Hematopoietic multipotent progenitor cell treated with erythropoietin and hydrocortisone succinate and interleukin-3 and kit ligand, for 4 days (in vitro differentiated cells): ENCODE results near the gene DECR2.
"Not testable (repeated sequence)": the region's sequence is repeated elsewhere in the genome, so short reads cannot be mapped to it uniquely, and the experiment has no call there.

Source experiments
- DNase-seq: peaks from one replicate; pipeline ENCODE4 v3.0.0-alpha.2; 2015

Gene DECR2, protein sequence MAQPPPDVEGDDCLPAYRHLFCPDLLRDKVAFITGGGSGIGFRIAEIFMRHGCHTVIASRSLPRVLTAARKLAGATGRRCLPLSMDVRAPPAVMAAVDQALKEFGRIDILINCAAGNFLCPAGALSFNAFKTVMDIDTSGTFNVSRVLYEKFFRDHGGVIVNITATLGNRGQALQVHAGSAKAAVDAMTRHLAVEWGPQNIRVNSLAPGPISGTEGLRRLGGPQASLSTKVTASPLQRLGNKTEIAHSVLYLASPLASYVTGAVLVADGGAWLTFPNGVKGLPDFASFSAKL

DNA sequence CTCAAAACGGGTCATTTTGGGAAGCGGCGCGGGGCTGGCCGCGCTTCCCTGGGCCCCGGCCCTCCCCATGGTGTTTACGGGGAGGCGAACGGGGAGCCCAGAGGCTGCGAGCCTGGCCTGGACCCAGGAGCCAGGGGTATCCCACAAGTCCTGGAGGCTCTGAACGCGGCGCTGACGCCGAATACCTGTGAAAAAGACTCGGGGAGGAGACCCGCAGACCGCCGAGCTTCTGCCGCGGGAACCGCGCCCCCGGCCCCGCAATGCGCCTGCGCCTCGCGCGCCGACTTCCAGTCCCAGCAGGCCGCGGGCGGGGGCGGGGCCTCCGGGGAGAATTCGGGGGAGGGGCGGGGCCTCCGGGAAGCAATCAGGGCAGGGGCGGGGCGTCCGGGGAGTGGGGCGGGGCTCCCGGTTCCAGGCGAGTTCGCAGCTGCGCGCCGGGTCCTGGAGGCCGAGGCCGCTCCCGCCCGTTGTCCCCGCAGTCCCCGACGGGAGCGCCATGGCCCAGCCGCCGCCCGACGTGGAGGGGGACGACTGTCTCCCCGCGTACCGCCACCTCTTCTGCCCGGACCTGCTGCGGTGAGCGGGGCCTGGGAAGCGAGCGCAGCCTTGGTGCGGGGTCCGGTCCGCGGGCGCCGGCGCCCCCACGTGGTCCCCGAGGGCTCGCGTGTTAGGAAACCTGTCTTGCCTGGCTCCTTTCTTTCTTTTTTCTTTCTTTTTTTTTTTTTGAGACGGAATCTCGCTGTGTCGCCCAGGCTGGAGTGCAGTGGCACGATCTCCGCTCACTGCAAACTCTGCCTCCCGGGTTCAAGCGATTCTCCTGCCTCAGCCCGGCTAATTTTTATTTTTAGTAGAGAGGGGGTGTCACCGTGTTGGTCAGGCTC, at the start of gene DECR2:
Gene DECR2, plus strand, starts transcription at position 418 of the 881 bp plus-strand sequence. Its CDS starts 79 bp downstream, at position 497.
- peak; percentile 97 for DNase-seq

DNA sequence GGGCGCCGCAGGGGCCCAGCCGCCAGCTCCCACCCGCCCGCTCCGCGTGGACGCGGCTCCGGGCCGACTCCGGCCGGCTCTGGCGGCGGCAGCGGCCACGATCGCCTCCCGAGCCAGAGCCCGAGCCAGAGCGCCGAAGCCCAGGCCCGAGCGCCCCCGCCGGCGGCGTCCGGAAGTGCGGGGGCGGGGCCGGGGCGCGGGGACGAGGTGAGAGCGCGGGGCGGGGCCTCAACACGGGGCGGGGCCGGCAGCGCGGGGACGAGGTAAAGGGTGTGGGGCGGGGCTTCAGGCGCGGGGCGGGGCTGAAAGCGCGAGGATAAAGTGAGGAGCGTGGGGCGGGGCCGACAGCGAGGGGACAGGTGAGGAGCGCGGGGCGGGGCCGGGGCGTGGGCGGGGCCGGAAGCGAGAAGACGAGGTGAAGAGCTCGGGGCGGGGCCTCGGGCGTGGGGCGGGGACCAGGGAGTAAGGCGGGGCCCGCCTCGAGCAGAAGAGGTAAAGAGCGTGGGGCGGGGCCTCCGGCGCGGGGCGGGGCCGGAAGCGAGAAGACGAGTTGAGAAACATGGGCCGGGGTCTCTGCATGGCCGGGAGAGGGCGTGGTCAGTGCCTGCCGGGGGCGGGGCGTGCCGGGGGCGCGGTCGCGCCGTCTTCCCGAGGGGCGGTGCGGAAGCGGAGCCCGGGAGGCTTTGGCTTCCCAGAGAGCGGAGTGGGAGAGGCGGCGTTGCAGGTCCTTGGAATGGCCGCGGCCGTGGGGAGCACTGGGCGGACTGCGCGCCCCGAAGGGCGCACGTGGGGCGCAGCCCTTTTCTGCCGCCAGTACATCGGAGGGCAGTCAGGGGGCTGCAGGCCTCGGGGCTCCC, 48.9 kb upstream of the DECR2 start, which contains the start of gene AXIN1:
Gene AXIN1, minus strand, starts transcription at position 177 of the 857 bp plus-strand sequence. CDS start 5,698 bp downstream, outside the sequence.
- peak; percentile 99 for DNase-seq

DNA sequence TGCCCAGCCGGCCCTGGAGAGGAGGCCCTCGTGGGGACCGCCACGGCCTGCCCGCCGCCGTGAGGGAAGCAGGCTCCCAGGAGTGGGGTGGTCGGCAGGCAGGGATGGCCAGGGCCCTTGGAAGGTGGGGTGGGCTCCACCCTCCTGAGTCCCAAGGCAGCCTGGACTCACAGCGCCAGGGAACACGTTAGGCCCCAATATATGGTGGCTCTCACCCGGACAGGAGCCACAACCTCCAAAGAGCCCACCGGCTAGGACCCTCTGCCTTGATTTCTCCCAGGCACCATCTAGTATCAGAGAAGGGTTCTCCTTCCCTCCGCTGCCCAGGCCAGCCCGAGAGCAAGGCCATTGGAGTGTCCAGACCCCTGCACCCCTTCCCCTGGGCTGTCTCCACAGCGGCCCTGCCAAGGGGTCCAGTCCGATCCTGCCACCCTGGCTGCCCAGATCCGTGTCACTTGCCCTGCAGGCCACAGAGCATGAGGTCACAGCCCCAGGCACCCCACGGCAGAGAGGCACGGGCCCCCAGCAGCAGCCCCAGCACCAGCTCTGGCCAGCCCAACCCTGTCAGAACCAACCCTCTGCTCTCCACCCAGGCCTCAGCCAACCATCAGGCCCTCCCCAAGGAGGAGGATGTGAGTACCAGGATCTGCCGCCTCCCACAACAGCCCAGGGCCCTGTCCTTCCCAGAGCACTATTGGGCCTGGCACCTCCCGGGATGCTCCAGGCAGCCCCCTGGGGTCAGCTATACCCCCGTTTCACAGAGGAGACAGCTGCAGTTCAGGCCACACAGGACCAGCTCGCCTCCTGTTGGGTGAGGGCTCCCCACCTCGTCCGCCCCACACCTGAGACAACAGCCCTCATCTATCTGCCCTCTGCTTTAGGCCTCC, 48.0 kb upstream of the DECR2 start:
- DNase-seq, result no peak

DNA sequence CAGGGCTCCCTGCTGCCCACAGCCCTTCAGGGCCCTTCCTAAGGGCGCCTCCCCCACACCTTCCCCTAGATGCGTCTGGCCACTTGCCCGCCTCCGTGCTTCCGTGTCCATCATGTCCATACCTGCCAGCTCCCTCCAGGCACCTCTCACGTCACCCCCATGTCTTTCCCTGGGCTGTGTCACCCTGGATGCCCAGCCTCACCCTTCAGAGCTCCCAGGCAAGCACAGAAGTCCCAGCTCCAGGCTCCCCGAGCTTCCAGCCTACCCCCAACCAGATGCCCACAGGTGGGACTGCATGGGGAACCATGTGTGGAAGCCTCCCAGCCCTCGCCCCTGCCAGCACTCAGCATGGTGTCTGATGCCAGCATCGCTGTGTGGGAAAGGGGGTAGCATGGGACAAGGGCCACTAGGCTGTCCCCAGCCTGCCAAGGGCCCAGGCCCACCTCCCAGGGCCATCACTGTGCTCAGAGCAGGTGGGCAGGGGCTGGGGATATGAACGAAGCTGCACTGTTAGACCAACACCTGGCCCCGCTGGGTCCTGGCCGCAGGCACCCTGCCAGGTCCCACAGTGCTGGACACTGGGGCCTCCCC, 47.3 kb upstream of the DECR2 start:
- no peak for DNase-seq

DNA sequence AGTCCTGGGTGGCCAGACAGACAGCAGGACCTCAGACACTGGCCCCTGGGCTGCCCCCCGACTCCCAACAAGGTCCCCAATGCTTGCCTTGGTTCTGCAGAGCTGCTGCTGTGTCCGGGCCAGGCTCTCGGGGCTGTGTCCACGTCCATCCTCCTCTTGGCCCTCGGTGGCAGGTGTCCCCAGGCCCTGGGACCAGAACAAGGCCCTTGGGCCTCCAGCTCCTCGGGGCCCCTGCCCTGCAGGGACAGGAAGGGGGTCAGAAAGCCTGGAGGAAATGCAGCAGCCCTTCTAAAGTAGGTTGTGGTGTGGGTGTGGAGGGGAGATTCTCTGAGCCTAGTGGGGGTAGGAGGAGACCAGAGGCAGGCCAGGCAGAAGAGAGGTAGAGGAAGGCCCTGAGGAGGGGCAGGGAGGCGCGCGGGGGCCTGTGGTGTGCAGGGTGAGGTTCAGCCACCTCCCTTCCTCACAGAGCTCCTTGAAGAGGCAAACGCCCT, 46.7 kb upstream of the DECR2 start:
- DNase-seq, result peak; percentile 66

DNA sequence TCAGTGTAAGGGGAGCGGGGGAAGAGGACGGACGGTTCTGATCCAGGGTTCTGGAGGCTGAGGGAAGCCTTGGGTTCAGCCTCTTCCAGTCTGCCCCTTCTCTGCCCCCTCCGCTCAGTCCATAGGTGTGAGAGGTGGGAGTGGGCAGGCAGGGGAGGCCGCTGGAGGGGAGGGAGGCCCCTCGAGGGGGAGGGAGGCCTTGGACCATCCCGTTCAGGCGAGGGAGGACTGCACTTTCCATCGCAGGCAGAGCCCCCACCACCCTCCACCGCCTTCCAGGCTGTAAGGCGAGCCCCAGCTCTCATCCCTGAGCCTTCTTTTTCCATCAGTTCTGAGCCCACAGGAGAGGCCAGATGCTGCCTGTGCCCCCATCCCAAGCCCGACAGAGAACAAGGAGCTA, 44.9 kb upstream of the DECR2 start:
- no peak for DNase-seq

DNA sequence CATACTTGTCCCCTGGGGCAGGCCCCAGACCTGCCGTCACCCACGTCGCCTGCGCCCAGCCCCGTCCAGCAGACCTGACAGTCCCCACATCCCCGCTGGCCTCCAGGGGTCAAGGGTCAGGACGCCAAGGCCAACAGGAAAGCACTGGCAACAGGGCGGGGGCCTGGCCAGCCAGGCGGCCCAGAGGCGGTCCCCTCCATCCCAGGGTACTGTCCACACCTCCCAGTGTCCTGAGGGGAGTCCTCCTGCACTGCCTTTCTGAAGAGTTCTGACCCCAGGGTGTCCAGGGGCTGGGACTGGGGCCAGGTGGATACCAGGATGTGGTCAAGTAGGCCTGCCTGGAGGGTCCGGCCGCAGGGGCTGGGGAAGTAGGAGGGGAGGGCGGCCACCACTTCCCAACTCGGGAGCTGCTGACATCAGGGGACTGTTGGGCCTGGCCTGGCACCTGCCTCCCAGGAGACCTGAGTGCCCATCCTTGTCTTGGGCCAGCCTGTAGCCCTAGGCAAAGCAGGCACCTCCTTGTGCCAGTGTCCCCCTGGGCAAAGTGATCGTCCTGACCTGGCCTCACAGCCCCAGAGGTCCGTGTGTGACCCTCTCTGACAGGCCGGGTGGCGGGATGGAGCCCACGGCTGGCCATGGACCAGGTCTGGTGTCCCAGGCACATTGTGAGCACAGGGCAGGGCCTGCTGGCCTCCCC, 42.5 kb upstream of the DECR2 start:
- no peak for DNase-seq

DNA sequence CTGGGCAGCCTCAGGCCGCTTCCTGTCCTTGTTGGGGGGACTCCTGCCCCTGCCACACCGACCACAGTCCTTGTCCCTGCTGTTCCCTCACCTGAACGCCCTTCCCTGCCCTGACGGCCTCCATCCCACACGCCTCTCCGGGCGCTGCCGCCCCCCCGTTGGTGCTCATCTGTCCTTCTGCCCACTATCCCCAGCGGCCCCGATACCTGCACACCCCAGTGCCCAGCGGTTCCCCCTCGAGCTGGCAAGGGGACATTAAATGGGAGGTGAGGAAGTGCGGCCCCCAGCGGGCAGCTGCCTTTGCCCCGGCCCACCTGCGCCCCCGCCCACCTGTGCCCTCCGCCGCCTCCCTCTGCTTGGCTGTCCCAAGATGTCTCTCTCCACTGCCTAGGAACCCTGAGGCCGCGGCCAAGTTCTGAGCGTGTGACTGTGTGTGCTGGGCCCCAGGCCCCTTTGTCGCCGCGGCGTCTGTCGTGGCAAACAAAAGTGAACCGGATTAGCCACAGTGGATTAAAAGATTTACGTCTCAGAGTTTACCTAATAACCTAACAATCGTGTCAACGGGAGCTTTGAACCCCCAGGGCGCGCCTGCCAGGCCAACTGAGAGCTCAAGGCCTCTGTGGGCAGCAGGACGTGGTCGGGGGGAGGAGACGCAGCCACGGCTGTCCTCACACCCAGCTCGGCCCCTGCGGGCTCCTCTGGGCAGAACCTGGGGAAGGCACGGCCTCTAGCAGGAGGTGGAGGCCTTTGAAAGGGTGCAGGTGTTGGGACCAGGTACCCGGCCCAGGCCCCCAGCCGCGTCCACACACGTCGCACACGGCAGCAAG, 41.6 kb upstream of the DECR2 start:
- DNase-seq, result no peak

DNA sequence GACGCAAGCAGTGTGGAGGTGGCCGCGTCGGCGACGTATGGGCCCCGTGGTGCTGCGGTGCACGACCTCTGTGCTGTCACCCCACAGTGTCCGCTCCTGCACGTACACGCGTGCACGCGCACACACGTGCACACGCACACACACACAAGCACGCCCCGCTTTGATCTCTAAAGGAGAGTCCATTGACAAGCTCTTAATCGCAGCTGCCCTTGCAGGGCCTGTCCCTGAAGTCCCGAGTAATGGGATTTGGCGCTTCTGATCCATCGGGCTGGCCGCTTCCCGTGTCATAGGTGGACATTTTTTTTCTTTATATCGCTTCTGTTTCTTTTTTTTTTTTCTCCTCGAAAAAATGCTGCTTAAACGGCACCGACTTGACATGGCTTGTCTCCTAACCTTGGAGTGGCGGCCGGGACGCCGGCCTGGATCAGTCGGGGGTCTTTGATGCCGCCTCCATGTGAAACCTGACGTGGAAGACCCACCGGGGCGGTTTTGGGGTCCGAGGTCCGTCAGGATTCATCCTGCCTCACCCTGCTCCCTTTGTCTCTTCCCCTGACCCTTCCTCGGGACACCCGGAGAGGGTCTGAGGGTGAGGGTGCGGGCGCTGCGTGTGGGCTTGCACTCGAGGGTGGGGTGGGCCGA, 40.9 kb upstream of the DECR2 start:
- no peak for DNase-seq

DNA sequence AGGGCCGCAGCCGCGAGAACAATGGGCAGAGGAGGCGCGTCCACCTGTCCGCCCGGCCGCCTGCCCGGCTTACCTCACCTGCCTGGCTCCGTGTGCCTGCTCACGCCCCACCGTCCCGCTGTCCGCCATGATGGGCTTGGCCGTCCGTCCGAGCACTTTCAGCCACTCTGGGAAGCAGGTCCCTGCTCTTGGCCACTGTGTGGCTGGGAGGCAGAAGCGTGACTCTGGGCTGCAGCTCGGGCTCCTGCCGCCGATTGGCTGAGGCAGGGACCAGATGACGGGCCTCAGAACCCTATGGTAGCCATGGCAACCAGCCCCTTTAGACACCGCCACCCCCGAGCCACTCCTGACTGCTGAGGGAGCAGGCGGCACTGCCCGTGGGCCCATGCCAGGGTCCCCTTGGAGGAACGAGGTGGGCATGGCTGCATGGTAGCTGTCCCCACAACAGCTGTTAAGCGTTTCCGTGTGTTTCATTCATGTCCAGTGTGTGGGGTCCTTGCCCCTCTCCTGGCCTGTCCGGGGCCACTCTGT, 40.3 kb upstream of the DECR2 start:
- DNase-seq, result no peak

DNA sequence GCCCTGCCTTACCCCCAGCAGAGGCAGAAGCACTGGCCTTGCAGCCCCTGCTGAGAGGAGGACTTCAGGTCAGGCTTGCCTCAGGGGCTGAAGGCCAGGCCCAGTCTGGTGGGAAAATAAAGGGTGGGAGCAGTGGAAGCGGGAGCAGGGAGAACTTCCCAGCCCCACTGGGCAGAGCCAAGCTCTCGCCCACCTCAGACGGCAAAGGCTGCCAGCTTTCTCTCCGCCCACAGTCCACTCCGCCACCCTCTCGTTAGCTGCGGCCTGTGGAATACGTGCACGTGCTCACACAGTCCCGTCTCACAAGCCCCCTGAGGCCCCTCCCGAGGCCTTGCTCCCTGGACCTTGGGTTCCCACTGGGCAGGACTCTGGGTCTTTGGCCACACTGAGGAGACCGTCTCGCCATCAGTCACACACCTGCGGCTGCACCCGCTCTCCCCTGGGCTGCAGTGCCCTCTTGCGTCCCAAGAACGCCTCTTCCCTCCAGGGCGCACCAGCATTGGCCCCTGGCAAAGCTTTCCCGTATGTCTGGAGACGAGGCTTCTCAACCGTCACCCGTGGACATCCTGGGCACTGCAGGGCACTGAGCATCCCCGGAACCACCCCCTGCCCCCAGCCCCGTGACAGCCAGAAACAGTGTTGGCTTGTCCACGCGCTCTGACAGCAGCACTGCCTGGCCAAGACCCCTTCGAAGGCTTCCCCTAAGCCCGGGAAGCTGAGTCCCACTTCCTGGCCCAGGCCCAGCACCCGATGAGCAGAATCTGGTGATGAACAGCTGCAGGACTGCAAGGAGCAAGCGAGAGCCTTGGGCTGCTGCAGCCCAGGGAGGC, 39.6 kb upstream of the DECR2 start:
- peak; percentile 91 for DNase-seq

DNA sequence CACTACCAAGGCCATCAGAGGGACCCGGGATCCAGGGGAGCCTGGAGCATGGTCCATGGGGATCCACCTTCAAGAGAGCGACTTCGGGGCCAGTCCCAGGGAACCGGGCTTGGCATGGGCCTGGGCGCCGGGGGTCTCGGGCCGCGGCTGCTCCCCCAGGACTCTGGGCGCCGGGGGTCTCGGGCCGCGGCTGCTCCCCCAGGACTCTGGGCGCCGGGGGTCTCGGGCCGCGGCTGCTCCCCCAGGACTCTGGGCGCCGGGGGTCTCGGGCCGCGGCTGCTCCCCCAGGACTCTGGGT, 39.0 kb upstream of the DECR2 start:
- not testable (repeated sequence) for DNase-seq

DNA sequence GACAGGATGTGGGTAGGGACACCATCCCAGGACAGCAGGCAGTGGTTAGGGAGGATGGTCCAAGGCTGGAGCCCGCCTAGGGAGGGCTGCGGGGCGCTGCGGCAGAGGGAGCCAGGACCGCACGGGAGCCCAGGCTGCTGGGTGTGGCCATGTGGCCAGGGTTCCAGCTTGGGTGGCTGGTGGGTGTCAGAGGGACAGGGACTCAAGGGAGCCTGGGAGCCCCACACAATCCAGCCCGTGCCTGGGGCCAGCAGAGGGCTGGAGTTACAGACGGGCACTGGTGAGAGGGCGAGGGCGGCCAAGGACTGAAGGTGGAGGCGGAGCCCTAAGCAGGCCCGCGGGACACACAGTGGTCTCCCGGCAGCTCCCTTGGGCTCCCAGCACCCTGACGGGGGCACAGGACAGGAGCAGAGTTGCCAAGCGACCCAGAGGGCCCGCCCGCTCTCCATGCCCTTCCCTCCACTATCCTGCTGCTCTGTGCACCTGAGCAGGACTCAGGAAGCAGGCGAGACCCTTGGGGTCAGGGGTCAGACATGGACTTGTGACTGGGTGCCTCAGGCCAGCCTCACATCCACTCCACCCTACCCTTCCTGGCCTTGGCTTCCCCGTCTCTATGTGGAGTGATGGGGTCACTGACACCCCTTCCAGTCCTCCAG, 38.4 kb upstream of the DECR2 start:
- no peak for DNase-seq

DNA sequence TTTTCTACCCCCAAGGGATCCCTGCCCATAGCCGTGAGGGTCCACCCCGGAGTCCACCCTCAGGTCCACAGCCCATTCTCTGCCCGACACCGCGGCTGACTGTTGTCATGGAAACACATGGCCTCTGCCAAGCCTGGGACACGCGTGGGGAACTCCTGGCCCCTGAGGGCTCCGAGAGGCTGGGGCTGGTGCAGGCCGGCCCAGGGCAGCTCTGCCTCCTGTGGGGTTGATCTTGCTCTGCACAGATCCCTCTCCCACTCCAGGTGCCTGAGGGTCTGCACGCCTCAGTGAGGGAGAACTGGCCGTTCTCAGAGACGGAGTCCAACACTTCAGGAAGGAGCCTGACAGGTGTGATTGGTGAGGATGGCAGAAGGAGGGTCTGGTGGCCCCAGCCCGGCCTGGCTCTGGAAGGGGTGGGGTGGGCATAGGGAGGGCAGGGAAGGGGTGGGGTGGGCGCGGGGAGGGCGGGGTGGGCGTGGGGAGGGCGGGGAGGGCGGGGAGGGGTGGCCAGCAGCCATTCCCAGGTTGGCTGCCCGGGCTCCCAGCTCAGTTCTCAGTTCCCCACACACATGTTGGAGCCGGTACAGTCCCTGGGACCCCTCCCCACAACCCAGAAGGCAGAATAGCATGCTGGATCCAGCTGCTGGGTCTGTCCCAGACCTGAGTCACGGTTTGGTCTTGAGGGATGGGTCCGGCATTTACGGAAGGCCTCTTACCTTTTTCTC, 37.8 kb upstream of the DECR2 start:
- DNase-seq, result no peak

DNA sequence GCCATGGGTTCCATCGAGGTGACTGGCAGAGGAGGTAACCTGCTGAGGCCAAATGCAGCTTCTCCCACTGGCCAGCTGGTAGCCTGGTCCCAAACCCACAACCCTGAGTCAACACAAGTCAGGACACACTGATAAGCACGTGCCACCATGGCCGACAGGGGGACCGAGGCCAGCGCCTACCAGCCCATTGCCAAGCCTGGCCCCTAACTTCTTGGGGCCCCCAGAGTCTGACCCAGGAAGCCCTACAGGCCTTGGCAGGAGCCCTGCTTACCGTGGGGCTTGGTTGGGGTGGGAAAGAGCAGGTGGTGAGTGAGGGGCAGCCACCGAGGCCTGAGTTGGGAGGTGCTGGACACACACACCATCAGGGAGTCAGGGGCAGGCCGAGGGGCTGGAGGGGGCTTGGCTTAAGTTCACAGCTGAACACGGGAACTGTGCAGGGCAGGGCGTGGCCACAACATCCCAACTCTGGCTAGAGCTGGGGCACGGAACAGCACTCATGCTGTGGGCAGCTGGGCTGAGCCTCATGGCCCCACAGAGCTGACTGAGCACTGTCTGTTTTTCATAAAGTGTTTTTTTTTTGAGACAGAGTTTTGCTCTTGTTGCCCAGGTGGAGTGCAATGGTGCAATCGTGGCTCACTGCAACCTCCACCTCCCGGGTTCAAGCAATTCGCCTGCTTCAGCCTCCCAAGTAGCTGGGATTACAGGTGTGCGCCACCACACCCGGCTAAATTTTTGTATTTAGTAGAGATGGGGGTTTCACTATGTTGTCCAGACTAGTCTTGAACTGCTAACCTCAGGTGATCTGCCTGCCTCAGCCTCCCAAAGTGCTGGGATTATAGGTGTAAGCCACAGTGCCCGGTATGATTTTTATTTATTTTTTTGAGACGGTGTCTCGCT, 36.8 kb upstream of the DECR2 start:
- DNase-seq, result peak; percentile 73

DNA sequence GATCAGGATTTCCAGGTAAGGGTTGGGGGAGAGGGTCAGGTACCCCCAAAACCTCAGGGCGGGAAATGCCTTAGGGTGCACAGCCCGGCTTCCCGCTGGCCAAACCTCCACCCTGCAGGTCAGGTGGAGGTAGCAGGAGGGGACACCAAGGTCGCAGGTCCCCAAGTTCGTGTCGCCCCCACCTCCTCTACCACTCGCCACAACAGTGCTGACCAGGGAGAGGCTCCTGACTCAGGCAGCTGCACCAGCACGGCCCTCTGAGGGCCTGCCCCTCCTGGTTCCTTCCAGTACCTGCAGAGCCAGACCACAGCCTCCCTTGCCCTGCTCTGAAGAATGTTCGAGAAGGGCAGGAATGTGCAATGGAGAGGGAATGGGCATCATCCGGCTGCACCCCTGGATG, 35.2 kb upstream of the DECR2 start:
- DNase-seq, result no peak
